ENCODE results near the gene KLF6.
A peak's percentile ranks its signal among the peaks of the same experiment; 100 is the strongest.

The KLF6 gene

DNA sequence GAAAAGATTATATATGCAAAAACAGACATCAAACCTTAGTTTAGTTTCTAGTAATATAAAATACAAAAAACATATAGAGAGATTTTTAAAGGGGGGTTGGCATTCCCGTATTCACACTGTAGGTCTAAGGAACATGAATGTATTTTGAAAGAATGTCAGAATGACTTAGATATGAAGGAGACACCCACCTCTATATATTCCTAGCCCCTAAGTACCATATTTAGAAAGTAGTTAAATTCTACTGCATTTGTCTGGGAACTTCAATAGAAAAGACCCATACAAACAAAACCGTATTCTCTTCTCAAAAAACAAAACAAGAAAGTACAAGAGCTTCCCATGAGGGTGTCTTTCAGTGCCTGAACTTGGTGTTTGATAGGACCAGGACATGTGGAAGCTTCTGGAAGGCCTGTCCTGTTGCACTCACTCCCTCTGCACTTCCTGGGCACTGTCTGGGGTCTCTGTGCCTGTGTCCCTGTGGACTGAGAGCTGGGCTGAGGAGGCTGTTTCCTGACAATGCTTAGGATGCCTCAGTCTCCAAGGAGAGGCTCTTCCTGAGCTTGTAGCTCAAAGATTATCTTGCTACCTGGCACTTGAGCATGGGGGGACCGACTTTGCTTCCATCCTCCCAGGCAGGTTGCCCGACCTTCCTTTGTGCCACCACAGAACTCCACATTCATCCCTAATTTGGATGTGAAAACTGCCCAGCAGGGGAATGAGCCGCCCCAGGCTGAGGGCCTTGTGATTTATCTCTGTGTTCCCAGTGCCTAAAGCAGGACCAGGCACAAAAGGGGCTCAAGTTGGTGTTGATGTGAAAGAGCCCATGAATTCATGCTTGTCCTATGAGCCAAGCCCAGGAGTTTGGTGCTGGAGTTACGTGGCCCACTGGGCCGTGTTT lies 44.4 kb upstream of the KLF6 start:
- peak overlapping the region; percentile 48 for H3K4me3 ChIP-seq (replicated peaks; ENCODE audit: low read depth, low read length)
- DNase-seq (ENCODE audit: low read depth), result no peak
- TF ChIP-seq, protein P1, sequence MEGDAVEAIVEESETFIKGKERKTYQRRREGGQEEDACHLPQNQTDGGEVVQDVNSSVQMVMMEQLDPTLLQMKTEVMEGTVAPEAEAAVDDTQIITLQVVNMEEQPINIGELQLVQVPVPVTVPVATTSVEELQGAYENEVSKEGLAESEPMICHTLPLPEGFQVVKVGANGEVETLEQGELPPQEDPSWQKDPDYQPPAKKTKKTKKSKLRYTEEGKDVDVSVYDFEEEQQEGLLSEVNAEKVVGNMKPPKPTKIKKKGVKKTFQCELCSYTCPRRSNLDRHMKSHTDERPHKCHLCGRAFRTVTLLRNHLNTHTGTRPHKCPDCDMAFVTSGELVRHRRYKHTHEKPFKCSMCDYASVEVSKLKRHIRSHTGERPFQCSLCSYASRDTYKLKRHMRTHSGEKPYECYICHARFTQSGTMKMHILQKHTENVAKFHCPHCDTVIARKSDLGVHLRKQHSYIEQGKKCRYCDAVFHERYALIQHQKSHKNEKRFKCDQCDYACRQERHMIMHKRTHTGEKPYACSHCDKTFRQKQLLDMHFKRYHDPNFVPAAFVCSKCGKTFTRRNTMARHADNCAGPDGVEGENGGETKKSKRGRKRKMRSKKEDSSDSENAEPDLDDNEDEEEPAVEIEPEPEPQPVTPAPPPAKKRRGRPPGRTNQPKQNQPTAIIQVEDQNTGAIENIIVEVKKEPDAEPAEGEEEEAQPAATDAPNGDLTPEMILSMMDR (IDR thresholded peaks at IDR 0.05; ENCODE audit: low read length, missing control alignments), result no peak

DNA sequence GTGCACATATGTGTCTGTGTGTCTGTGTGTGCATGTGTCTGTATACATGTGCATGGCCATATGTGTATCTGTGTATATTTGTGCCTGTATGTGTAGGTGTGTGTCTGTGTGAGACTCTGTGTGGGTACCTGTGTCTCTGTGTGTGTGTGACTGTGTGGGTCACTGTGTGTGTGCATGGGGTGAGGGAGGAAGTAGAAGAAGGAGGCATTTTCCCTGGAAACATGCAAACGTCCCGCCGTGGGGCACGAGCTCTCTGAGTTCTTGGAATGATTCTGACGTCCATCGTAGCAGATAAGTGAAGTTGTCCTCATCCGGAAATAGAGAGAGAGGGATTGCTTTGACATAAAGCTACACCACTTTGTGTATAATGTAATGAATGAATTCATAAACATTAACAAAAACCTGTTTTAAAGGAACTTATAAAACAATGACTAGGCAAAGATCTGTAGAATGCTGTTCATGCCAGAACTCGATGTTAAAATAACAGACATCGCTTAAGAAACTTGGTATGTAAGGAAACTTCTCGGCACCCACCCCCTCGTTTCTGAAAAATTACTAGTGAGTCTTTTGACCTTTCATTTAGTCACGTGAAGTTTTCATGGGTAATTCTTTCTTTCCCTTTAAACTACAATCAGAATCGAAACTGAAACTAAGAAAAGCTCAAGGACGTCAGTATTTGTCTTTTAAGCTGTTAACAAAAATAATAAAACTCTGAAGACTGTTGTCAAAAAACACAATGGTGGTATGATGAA lies 43.6 kb upstream of the KLF6 start:
- DNase-seq (ENCODE audit: low read depth), result peak; percentile 84
- H3K4me3 ChIP-seq (replicated peaks; ENCODE audit: low read depth, low read length), result peak overlapping the region; percentile 48
- TF ChIP-seq, protein P1 (IDR thresholded peaks at IDR 0.05; ENCODE audit: low read length, missing control alignments), result no peak

DNA sequence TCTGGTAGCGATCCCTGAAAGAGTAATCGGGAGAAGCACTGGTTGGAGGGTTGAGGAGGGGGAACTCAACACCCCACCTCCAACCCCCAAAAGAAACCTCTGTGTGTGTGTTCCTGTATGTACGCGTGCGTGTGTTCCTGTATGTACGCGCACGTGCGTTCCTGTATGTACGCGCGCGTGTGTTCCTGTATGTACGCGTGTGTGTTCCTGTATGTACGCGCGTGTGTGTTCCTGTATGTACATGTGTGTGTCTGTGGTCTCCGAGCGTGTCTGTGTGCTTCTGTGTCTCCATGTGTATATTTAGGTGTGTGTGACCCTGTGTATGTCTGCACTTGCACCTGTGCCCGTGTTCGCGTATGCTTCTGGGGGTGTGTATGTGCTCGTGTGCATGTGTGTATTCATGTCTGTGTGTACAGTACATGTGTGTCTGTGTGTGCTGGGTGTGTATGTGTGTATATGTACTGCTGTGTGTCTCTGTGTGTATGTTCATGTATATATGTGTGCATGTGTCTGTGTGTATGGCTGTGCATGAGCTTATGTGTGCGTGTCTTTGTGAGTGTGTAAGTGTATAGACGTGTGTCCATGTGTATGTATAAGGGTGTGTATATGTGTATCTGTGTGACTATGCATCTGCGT lies 42.9 kb upstream of the KLF6 start:
- DNase-seq (ENCODE audit: low read depth), result no peak
- TF ChIP-seq, protein P1 (IDR thresholded peaks at IDR 0.05; ENCODE audit: low read length, missing control alignments), result no peak
- H3K4me3 ChIP-seq (replicated peaks; ENCODE audit: low read depth, low read length), result no peak overlapping the region

DNA sequence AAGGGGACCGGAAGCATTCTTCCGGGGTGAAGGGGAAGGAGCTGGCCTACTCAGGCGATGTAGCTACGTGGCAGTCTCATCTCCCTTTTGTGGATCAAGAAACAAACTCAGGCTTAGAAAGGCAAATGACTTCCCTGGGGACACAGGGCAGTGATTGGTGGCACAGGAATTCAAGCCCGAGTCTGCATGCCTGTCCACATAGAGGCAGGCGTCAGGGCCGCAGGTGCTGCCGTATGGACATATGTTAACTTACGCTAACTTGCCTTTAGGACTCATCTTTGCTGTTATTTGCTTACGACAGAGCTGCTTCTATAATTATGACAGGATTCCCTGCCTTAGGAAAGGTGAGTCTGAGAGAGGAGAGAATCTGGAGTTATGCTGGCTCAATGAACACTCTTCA lies 42.3 kb upstream of the KLF6 start:
- no peak overlapping the region for H3K4me3 ChIP-seq (replicated peaks; ENCODE audit: low read depth, low read length)
- TF ChIP-seq, protein P1 (IDR thresholded peaks at IDR 0.05; ENCODE audit: low read length, missing control alignments), result no peak
- DNase-seq (ENCODE audit: low read depth), result no peak

DNA sequence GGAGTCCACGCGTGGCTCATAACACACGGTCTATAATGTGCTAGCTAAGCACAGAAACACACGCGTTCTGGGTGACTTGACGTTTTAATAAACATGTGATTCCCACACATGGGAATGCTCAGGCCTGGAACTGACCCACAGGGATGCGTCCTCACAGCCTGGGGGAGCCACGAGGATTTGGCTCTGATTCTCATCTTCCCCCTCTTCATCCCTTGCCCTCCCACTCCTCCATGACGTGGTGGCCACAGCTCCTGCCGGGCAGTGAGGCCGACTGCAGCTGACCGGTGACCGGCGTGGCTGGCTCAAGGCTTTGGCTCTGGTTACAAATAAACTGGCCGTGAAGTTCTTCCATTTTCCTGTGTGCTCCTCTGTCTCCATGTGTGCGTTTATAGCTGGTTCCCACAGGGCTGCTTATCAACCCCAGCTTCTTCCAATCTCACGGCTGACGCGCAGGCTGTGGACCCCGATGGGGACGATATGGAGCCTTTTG lies 40.9 kb upstream of the KLF6 start:
- peak; percentile 79 for DNase-seq (ENCODE audit: low read depth)
- no peak overlapping the region for H3K4me3 ChIP-seq (replicated peaks; ENCODE audit: low read depth, low read length)
- TF ChIP-seq, protein P1 (IDR thresholded peaks at IDR 0.05; ENCODE audit: low read length, missing control alignments), result no peak

DNA sequence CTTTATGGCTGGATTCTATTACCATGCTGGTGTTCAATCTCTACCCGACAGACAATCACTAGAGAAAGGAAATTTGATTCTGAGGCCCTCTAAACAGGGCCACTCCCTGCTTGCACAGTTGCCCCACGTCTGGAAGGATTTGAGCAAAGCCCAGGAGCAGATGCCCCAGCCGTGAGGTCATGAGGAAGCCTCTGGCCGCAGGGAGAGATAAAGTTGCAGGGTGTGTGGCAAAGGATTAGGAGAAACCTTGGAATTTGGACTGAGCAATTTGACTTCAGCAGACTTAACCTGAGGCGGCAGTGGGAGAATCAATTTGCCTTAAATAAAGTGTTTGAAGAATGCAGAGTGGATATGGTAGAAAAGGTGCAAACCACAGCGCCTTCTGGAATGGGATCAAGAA lies 40.2 kb upstream of the KLF6 start:
- DNase-seq (ENCODE audit: low read depth), result peak; percentile 88
- TF ChIP-seq, protein P1 (IDR thresholded peaks at IDR 0.05; ENCODE audit: low read length, missing control alignments), result no peak
- no peak overlapping the region for H3K4me3 ChIP-seq (replicated peaks; ENCODE audit: low read depth, low read length)
